GM19023 (cell line): Measurements from ENCODE around the gene TENM3.
A peak's percentile ranks its signal among the peaks of the same experiment; 100 is the strongest.
"Not testable (repeated sequence)": the region's sequence is repeated elsewhere in the genome, so short reads cannot be mapped to it uniquely, and the experiment has no call there.

Experiments used
- ATAC-seq: cut with Tn5 transposase; IDR thresholded peaks from one replicate; pipeline ENCODE4 v1.9.1; 2021; ENCODE audit warnings: mild to moderate bottlenecking, moderate library complexity; ENCODE audit not compliant: unreplicated experiment

The TENM3 gene

DNA sequence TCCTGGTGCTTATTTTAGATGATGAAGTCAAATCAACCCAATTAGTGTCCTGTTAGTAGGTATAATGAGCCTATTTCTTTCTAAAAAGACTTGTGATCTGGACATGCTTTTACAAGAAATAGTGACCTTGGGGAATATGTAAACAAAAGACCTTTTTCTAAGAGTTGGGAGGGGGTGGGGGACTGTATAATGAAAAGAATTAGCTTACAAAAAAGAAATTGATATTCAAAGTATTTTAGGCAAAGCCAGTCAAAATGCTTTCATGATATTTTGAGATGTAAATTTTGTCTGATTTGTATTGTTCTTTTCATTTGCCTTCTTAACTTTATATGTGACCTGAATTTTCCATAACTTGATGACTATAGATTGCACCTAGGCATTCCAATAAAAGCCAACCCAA lies 559.4 kb downstream of the TENM3 start:
- no peak for ATAC-seq

- ATAC-seq: no peak
These were observed 560.0 kb downstream of the TENM3 start for GRCh38 chr4:182803235-182803634.

- ATAC-seq: no peak
These were observed 560.9 kb downstream of the TENM3 start for GRCh38 chr4:182804131-182804530.

DNA sequence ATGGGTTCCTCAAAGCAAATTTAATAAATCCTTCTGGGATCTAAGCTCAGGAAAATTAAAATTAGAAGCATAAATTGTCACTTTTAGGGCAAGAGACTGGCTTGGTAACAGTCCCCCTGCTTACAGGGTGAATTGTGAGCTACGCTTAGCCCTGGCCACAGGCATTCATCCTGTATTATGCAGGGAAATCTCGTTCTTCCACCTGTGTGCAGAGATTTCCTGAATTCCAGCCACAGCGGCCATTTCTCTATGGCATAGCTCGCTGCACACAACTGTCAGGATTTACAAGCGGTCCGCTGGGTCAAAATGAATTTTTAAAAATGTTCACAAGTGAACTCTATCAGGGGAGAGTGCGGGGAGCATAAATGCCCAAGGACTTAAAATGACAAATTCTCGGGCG lies 562.1 kb downstream of the TENM3 start:
- no peak for ATAC-seq

DNA sequence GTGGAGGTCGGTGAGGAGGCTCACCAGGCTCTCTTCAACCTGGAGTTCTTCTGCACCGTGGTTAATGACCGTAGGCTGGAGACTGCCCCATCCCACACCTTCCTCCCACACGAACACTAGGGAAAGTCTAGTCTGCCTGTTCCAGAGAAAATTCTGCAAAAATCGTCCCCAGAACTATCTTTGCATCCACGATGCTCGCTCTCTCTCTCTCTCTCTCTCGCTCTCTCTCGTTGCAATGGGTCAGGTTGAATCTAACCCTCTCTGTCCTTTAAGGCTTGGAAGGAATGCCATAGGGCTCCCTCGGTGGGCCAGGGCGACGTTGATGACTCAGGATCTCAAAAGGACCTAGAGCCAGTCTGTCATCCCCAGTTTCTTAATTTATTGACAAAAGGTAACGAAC lies 562.5 kb downstream of the TENM3 start:
- ATAC-seq: no peak

GRCh38 chr4:182806259-182807252 lies 563.4 kb downstream of the TENM3 start:
- ATAC-seq: peak; percentile 80

DNA sequence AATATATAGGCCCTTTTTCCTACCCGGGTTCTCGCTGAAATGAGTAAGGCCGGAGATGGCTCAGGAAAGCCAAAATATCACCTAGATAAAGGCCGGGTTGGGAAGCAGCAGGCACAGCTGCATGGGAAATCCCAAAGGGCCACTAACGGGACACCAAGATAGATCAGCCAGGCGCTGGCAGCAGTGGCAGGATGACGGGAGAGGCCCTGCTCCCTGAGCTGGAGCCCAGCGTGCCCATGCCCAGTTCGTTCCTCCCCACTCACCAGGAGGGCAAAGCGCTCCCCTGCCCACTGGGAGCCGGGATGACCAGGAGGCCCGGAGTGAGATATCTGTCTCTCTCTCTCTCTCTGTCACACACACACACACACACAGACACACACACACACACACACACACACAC lies 564.1 kb downstream of the TENM3 start:
- ATAC-seq: no peak

GRCh38 chr4:182807767-182808548 lies 564.8 kb downstream of the TENM3 start:
- ATAC-seq: no peak

DNA sequence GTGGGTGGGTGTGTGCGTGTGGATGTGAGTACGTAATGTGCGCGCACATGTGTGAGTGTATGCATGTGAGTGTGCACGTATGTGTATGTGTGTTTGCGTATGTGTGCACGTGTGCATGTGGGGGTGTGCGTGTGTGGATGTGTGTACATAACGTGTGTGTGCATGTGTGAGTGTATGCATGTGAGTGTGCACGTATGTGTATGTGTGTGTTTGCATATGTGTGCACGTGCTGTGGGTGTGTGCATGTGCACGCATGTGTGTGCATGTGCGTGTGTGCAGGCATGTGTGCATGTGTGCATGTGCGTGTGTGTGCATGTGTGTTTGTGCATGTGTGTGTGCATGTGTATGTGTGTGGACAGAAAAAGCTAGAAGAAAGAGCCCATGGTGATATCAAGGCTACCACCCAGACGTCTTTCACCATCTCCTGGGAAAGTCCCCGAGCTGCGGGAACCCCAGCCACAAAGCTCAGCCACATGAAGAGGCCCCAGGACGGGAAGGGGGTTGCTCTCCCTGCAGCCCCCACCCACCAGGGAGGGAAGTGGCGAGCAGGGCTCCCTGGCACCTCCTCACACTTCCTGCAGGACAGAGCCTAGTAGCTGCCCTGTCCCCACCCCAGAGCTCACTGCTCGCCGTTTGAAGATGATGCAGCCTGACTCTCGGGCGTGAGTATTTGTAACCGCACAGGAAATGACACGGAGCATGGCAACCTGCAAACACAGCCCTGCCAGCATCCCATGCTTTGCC lies 565.6 kb downstream of the TENM3 start:
- peak; percentile 61 for ATAC-seq

DNA sequence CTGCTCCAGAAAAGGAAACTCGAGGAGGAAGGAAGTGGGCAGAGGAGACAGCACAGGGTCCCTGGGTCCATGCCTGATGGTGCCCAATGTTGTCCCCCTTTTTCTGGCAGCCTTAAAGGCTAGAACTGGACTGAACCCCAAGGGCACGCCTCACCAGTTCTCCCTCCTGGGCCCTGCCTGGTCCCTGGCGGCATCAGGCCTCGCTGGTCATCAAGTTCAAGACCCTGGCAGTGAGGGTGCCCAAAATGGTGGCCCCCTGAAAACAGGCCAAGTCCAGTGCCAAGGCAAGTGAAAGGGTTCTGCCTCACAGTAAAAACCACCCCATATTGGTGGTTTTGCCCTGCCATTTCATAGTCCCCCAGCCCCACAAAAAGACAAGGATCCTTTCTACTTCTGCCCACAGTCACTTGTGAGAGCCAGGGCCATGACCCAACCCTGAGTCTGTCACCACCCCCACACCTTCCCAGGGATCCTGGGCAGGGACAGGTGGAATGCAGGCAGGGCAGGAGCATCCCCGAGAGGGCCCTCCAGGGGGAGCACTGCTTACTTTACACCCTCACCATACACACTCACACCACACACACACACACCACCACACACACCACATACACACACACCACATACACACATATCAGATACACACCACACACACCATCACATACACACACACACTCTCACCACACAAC lies 566.4 kb downstream of the TENM3 start:
- ATAC-seq: peak; percentile 24

- no peak for ATAC-seq
These were observed 567.0 kb downstream of the TENM3 start for GRCh38 chr4:182810103-182810615.

DNA sequence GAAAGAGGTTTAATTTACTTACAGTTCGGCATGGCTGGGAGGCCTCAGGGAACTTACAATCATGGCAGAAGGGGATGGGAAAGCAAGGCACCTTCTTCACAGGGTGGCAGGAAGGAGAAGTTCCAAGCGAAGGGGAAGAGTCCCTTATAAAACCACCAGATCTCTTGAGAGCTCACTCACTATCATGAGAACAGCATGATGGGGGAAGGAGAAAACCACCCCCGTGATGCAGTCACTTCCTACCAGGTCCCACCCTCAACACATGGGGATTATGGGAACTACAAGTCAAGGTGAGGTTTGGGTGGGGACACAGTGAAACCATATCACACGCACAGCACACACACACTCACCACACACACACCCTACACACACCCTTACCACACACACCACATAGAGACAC lies 569.7 kb downstream of the TENM3 start:
- ATAC-seq: no peak

DNA sequence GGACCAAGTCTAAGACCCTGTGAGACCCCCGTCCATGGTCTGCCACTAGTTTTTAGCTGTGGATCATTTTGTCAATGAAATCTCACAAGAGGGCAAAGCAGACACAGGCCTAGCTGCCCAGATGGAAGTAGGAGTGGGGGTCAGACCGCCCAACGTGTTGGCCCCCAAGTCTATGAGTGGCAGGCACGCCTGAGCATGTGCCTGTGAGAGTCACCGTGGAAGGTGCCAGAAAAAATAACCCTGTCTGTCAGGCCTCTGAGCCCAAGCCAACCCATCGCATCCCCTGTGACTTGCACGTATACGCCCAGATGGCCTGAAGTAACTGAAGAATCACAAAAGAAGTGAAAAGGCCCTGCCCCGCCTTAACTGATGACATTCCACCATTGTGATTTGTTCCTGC lies 570.9 kb downstream of the TENM3 start:
- ATAC-seq: not testable (repeated sequence)

DNA sequence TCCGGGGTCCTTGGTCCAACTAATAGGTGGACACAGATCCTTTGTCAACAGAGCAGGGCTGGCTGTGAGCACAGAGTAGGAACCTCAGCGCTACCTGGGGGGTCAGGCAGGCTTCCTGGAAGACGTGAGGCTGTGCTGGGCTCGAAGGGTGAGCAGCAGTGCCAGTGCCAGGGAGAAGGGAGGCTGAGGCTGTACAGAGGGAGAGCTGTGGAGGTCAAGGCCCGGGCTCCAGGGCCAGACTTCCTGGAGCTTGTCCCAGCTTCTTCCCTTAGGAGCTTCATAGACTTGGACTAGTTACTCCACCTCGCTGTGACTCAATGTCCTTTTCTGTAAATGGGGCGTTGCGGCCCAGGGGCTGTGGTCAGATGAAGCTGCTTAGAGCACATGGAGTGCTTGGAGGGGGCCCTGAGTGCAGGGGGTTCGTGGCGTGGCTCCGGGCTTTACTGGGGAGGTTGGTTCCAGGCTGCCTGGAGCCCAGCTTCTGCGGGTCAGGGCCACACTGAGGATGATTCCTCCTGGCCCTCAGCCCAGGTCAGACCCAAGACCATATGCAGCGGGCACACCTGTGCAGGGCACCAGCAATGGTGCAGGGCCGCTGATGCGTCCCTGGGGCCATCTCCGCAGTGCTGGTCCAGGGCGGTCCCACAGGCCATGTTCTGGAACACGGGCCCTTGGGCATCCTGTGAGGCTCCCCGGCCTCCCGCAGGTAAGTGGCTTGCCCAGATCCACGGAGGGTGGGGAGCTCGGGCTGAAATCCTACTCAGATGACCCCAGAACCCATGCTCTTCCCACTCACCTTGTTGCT lies 575.9 kb downstream of the TENM3 start:
- no peak for ATAC-seq

GRCh38 chr4:182819751-182820150 lies 576.5 kb downstream of the TENM3 start:
- no peak for ATAC-seq

DNA sequence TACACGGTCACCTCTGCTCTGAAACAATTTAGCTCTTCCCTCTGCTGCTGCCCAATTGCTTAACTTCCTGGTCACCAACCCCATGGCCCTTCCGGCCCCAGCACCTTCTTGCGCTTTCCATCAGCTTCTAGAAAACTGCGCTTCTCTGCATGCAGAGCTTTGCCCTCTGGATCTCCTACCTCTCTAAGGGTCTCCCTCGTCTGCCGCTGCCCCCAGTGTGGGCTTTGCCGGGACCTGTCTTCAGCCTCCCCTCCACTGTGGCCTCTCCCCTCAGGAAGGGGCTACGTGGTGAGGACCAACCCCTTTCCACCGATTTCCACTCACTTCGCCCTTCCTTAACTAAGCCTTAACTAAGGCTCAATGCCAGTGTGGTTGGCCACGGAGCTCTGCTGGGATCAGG lies 579.4 kb downstream of the TENM3 start:
- ATAC-seq: no peak

- peak; percentile 47 for ATAC-seq
These were observed 580.4 kb downstream of the TENM3 start for GRCh38 chr4:182823576-182823975.

- no peak for ATAC-seq
These were observed 581.8 kb downstream of the TENM3 start for GRCh38 chr4:182825003-182825402.

DNA sequence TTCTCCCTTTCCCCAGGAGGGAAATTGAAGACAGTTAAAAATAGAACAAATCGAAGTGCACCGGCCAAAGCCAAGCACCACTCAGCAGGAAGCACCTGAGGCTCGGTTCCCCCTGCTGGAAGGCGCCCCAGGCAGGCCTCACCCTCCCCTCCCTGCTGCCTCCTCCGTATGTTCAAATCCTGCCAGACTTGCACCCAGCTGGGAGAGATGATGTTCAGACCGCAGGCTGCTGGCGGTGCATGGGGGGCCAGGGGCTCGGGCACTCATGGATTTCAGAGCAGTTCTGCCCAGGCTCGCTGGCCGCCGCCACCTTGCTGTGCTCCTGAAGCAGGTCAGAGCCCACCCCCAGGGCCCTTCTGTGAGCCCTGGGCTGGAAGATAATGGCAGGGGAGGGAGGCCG lies 582.6 kb downstream of the TENM3 start:
- no peak for ATAC-seq

DNA sequence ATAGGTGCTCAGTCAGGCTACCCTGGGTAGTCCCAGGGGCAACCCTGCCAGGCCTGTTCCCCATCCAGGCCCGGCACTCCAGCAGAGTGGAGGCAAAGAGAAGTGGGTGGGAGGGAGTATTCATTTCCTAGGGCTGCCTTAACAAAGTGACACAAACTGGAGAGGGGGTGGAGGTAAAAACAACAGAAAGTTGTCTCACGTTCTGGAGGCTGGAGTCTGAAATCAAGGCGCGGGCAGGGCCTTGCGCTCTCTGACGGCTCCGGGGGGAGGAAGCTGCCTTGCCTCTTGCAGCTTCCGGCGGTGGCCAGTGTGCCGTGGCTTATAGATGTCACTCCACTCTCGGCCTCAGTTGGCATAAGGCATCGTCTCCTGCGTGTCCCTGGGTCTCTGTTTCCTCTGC lies 583.2 kb downstream of the TENM3 start:
- peak; percentile 50 for ATAC-seq
